CD4-positive, alpha-beta T cell treated with Interferon gamma for 1 hour (primary cell): ENCODE data around the gene CLN3.
"Not testable (repeated sequence)": the region's sequence is repeated elsewhere in the genome, so short reads cannot be mapped to it uniquely, and the experiment has no call there.

Experiments
- DNase-seq: peaks from one replicate; pipeline ENCODE4 v3.0.0-alpha.2; 2020

The CLN3 gene

DNA sequence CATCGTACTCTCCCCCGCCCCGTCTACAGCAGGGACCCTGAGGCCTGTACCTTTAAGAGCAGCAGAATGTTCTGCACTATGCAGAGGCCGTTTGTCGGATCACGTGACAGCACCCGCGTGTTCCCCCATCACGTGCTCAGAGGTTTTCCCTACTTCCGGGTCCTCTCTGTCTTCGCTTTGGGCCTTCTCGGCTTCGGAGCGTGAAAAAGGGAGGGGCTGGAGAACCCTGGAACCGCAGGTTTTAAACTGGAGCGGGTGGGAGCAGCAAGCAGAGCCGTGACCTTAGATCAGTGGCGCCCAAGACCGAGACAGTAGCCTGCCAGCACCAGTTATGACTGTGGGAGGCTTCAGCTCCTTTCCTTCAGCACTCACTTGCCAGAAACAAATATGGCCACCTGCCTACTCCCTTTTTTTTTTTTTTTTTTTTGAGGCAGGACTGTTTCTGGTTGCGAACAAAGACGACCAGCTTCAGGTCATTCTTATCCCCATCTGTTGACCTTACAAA, at the start of gene CLN3:
CLN3 (minus strand) TSS at position 105 of the 505 bp plus-strand sequence. CDS start 315 bp downstream, outside the sequence.
- peak; percentile 91 for DNase-seq

DNA sequence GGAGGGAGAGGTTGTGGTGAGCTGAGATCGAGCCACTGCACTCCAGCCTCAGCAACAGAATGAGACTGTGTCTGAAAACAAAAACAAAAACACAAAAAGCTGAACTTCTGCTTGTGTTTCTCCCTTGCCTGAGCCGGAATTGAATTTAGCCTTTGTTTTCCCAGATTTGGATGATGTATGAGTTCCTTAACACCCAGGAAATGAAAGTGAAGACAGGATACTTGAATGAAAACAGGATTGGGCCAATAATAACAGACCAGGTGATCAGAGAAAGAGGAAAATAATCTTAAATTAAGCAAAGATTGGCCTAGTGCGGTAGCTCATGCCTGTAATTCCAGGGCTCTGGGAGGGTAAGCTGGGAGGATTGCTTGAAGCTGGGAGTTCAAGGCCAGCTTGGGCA, 48.5 kb upstream of the CLN3 start:
- no peak for DNase-seq

DNA sequence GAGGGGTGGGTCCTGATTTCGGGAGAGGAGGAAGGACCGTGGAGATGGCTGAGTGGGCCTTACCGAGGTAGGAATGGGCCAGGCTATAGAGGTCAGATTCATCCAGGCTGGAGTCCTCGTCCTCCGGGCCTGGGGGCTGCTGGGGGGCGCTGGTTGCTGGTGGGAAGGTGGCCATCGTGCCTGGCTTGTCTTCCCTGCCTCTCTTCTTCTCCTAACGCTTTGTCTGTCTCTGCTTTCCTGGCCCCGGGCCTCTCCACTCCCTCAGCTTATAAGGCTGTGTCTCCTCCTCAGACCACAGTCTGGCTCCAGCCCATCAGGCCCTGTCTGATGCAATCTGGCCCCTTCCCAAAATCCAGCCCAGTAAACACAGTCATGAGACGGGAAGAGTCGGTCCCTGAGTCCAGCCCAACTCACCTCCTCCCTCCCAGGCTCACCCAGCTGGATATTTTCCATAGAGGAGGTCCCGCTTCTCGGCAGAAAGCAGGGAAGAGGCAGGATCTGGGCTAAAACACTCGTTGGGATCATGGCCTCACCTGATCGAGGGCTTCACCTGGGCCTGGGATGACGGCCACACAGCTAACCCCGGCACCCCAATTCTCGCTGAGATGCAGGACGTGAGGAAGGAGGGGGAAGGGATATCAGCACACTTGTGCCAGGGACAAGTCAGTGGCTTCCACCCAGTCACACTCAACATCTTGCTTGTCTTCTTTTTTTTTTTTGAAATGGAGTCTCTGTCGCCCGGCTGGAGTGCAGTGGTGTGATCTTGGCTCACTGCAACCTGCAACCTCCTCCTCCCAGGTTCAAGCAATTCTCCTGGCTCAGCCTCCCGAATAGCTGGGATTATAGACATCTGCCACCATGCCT, 47.1 kb upstream of the CLN3 start, which contains the start of gene NUPR1:
NUPR1 (minus strand) TSS at position 242 of the 864 bp plus-strand sequence; CDS start at position 175, 67 bp downstream.
- DNase-seq = no peak

DNA sequence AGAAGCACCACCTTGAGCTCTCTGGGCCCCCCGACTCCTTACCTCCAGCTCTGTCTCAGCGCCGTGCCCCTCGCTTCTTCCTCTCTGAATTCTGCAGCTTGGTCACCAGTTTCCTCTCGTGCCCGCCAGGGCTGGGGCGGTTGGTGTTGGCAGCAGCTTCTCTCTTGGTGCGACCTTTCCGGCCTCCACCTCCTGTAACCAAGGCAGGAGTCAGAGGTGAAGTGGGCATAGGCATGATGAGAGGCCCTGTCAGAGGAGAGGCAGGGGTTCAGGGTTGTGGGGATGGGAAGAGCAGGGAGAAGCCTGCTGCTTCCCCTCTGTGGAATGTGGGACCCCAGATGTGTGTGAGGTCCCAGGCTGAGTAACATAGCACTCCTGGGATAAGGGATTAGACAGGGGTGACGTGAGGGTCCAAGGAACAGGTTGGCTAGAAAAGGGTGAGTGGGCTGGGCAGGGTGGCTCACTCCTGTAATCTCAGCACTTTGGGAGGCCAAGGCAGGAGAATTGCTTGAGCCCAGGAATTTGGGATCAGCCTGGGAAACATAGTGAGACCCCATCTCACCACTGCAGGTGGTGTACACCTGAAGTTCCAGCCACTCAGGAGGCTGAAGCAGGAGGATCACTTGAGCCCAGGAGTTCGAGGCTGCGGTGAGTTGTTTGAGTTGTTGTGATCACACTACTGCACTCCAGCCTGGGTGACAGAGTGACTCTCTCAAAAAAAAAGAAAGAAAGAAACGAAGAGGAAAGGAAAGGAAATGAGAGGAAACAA, 46.3 kb upstream of the CLN3 start:
- no peak for DNase-seq

DNA sequence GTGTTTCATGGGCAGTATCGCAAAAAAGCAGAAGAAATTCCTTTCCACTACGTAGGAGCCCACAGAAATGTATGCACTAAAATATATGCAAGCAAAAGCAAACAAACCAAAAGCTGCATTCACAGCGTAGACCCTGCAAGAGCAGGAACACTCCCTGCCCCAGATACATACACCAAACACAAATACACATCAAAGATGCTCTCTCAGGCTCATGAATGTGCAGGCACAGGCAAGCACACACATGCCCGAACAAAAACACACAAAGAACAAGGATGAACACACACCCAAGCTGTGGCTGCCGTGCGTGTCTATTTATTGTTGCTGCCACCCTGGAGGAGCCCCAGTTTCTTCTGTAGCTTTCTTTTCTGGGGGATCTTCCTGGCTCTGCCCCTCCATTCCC, 45.2 kb upstream of the CLN3 start:
- DNase-seq = no peak

DNA sequence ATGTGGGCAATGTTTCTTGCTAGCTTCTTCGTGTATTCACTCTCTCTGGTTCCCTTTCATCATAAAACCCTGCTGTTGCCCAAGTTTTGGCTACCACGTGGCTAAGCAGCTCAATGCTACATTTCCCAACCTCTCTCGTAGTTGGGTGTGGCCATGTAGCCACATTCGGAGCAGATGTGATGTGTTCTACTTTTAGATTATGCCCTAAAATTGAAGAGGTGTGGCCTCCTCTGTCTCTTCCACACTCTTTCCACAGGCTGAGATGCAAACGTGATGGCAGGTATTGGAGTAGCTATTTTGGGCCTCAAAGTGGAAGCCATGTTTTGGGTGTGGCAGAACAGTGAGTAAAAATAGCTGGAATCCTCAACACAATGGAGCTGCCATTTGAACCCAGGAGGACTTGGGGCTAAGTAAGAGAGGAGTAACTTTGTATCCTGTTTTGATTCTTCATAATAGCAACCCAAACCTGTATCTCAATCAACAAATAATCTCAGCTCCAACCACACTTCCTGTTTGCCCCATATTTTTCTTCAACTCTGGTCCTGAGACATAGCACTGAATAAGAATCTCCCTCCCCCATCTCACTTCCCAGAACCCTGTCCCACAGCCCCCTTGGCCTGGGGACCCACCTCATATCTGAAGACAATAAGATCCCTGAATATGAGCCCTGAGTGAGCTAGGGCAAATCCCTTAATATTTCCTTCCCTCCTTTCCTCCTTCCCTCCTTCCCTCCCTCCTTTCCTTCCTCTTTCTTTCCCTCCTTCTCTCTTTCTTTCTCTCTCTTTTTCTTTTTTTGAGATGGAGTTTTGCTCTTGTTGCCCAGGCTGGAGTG, 42.9 kb upstream of the CLN3 start:
- peak; percentile 67 for DNase-seq

DNA sequence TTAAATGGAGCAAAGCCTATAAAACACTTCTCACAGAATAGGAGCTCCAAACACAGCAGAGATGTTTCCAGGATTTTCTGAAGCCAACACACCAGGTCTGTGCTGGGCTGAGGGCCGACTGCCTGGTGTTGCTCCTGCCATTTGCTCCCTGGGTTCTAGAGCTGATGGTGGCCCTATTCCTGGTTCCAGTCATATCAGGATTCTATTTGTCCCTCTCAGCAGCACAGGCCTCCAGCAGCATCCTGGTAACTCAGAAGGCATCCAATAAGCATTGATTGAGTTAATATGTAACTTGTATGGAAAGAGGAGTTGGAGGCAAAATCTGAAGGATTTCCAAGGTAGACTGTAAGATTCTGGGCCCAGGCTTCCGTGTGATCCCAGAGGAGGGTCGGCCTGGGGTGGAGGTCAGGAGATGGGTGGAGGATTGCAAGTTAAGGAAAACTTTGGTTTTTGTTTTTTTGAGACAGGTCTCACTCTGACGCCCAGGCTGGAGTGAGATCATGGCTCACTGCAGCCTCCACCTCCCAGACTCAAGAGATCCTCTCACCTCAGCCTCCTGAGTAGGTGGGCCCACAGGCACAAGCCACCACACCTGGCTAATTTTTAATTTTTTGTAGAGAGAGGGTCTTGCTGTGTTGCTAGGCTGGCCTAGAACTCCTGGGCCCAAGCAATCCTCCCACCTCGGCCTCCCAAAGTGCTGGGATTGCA, 41.2 kb upstream of the CLN3 start:
- no peak for DNase-seq

DNA sequence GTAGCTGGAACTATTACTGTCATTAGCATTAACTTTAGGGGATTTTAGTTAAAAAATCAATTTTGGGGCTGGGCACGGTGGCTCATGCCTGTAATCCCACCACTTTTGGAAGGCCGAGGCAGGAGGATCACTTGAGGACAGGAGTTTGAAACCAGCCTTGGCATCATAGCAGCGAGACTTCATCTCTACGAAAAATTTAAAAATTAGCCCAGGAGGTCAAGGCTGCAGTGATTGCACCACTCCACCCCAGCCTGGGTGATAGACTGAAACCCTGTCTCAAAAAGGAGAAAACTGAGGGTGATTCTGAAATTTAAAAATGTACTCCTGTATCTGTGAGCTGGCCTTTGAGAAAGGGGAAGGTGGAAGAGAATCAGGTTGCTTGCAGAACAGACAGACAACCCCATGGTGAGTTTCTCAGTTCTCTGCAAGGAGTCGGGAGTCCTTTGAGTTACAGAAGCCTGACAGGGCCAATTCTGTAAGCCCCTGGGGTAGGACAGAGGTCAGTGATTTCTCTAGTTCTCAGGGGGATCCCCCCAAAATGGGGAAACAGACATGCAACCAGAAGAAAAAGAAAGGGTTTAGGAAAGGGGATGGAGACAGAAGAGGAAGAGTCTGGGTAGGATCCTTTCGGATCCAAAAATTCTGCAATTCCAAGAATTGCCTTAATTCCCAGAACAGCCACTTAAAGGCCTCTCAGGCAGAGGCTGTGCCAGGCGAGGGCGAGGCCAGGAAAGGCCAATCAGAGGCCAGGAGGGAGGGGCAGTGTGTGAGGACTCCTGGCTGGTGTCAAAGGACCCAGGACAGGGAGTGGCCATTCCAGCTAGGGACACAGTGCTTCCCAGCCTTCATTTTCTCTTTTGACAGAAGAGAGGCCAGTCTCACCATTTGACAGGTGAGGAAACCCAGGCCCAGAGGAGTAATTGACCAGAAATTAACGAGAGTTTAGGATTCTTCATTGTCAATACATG, 40.2 kb upstream of the CLN3 start:
- DNase-seq = peak; percentile 17

DNA sequence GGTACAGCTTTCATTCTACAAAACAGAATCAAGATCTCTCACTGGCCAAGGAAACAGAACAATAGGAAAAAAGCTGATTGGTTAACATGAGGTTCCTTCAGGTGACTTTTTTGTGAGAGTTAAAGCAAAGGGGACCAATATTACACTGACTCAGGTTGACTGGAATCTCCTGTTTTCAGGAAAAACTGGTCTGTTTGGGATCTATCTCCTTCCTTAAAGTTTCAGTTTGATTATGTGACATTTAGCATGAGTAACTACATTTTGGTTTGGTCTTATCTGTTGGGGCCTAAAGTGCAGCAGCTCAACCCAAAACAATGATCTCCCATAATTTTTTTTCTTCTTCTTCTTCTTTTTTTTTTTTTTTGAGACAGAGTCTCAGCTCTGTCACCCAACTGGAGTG, 37.2 kb upstream of the CLN3 start:
- DNase-seq = no peak

DNA sequence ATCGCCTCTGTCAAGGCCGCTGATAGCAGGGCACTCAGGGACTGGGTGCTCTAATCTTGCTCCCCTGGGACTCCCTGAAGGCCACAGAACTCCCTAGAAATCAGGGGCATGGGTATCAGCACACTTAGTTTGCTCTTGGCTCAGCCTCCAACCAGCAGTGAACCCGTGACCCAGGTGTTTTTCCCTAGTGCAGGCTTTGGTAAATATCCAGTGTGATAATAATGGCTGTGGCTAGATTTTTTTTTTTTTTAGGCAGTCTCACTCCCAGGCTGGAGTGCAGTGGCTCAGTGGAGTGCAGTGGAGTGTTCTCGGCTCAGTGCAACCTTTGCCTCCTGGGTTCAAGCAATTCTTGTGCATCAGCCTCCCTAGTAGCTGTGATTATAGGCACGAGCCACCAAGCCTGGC, 36.6 kb upstream of the CLN3 start:
- DNase-seq = no peak

DNA sequence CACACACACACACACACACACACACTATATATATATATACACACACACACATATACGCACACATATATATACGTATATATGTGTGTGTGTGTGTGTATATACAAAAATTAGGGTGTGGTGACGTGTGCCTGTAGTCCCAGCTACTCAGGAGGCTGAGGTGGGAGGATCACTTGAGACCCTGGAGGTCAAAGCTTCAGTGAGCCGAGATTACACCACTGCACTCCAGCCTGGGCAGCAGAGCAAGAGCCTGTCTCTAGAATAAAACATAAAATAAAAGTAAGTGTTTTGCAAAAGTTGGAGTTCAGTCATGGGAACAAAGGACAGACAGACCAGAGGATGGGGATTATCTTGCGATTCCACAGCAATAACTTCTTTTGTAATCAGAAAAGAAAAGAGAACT, 36.1 kb upstream of the CLN3 start:
- DNase-seq = no peak

DNA sequence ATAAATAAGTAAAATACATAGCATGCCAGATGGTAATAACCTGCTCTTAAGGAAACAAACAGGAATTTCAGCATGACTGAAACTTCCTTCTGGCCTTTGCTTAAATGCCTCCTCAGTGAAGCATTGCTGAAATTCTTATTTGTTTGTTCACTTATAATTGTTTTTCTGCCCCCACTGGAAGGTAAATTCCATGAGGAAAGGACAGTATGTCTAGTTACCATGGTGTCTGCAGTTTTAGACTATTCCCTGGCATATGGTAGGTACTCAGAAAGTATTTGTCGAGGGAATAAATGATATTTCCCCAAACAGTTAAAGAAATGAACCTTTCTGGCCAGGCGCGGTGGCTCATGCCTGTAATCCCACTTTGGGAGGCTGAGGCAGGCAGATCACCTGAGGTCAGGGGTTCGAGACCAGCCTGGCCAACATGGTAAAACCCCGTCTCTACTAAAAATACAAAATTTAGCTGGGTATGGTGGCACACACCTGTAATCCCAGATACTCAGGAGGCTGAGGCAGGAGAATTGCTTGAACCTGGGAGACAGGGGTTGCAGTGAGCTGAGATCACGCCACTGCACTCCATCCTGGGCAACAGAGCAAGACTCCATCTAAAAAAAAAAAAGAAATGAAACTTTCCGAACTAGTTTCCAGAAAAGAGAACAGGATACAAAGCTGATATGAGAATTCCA, 35.4 kb upstream of the CLN3 start:
- not testable (repeated sequence) for DNase-seq

DNA sequence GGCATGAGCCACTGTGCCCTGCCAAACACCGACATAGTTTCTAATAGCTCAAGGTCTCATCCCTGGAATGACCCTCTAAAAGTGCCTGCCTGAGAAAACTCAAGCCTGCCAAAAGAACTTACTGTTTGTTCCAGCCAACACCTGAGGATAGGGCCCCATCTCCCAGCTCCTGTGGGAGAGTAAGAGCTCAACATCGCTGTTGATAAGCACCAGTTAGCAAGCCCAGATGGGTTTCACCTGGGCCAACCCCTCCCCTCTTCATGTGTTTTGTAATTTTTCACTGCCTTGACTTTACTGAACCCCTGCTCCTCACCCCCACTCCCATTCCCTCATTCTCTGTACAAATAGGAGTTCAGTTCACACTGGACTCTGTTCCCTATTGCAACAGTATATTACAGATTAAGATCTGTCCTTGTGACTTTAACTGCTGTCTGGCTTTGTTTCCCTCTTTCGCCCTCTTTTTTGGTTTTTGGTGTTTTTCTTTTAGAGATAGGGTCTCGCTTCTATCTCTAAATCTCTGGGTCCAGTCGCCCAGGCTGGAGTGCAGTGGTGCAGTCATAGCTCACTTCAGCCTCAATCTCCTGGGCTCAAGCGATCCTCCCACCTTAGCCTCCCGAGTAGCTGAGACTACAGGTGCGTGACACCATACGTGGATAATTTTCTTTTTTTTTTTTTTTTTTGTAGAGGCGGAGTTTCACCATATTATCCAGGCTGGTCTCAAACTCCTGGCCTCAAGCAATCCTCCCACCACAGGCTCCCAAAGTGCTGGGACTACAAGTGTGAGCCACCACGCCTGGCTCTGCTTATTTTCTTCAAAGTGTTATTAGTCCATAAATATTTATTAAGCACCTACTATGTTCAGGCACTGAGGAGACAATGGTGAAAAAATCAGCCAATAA, 34.6 kb upstream of the CLN3 start:
- DNase-seq = no peak

DNA sequence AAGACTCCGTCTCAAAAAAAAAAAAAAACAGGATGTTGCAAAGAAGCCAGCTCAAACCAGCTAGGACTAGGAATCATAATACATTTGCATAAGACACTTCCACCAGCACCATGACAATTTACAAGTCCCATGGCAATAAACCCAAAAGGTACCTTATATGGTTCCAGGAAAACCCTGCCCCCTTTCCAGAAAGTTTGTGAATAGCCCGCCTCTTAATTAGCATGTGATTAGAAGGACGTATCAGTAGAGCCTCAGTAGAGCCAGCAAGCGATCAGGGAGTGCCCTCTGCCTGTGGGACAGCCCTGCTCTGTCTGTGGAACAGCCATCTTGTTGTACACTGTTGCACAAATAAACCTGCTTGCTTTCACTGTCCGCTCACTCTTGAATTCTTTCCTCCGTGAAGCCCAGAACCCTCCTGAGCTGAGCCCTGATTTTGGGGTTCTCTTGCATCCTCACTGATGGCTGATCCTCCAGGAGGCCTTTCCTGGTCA, 32.9 kb upstream of the CLN3 start:
- peak; percentile 47 for DNase-seq

DNA sequence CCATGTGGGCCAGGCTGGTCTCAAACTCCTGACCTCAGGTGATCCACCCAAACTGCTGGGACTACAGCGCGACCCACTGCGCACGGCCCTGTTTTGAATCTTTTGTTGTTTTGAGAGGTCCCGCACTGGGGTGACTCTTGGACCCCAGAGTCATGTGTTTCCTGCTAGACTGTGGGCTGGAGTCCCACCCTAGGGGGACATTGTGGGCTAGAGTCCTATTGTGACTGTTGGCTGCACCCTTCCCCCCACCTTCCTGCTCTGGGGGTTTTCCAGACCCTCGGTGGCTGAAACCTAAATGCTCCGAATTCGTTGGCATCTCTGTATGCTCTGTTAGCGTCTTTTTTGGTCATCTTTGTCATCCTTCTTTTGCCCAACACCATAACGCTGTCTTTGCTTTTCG, 30.9 kb upstream of the CLN3 start:
- no peak for DNase-seq

DNA sequence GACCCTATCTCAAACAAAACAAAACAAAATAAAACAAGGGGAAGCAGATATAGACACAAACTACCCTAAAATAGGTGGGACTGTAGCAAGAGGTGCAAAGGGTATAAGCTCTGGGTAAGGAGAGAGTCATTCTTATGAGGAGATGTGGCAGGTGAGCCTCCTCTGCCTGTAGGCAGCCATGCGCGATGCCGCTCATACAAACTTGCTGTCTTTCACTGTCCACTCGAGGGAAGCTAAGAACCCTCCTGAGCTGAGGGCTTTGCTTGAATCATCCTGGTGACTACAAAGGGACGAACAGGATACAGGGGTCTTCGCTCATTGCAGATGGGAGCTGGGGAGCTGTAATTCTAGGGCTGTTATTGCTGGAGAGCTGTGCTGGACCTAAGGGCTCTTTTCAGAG, 29.6 kb upstream of the CLN3 start:
- DNase-seq = no peak

DNA sequence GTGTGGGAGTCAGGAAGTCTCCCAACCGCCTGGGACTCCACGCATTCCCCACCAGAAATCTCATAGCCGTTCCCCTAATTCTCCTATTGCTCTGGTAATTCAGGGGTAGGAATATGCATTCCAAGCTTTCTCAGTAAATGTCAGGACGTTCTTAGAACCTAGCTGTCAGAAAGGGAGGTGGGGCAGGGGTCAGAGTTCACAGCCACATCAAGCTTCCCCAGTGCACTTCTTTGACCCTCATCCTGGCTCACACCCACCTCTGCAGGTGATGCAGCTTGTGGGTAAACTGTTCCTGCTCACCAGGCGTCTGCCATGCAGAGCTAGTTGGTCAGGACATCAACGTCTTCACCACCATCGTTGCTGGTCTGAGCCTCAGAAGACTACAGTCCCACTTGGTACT, 28.8 kb upstream of the CLN3 start:
- DNase-seq = no peak

DNA sequence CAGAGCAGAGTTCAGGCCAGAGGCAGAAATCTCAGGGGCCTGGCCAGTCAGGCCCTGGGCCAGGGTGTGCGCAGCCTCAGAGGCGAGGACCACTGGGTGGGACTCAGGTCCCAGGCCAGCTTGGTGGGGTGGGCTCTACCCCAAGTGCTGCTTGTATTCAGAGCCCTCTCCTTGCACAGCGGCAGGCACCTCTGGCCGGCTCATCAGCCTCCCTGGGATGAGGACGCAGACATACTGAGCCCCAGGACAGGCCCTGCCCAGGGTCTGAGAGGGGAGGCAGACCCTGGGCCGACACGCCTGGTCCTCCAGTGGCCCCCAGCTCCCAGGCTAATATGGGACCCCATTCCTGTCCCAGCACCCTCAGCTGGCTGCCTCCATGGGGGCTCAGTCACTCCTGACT, 22.4 kb upstream of the CLN3 start:
- no peak for DNase-seq
